ENCODE results near the gene DUSP7. TPM values are rescaled to one million over a fixed set of nuclear protein-coding genes. Genes with fewer than 3 reads are reported as not detected.

Gene DUSP7
- total RNA-seq, 1 experiment from 2014 or later, result 16.6 TPM

GRCh38 chr3:52092891-52093290 is 36.5 kb upstream of the DUSP7 start:
- Histone ChIP-seq H3K36me3 (ENCODE audit: control insufficient read depth in 1 of 2, insufficient read depth in 2 of 2, low read length in 2 of 2) (peaks cover 0 to 7% of the 10 kb centered on the region in 2 experiments; a peak in 2 of 4 replicates), H3K9ac (ENCODE audit: low read length) (no peak overlapping the region), H4K20me1 (ENCODE audit: insufficient read depth) (no peaks in the 10 kb centered on the region), H3K9me3 (ENCODE audit: control insufficient read depth in 1 of 2, insufficient read depth in 1 of 2, low read depth in 1 of 2, low read length in 2 of 2) (no peaks in the 10 kb centered on the region), H3K4me3 (replicated peaks in 1 of 2; ENCODE audit: low read depth in 1 of 2, low read length in 2 of 2) (no peak overlapping the region), H3K27ac (ENCODE audit: low read depth, low read length) (no peak overlapping the region), H3K79me2 (ENCODE audit: insufficient read depth, low read length) (no peaks in the 10 kb centered on the region), H2AFZ (ENCODE audit: low read depth, low read length, poor library complexity, severe bottlenecking) (no peak overlapping the region), H3K4me1 (ENCODE audit: control insufficient read depth in 1 of 2, insufficient read depth in 2 of 2, low read length in 2 of 2) (peaks cover 23 to 47% of the 10 kb centered on the region in 2 experiments), H3K9me2 (ENCODE audit: insufficient read depth) (no peaks in the 10 kb centered on the region), H3K4me2 (ENCODE audit: low read length) (no peak overlapping the region), H3K27me3 (ENCODE audit: insufficient read depth, low read length) (no peaks in the 10 kb centered on the region)
- ChIA-PET CTCF (no interaction called here), POLR2A (no interaction called here), RAD21 (ENCODE audit: low non-redundant PET in 1 of 2, low total read pairs in 2 of 2, uncharacterized antibody in 2 of 2, unreplicated experiment in 2 of 2) (no interaction called here)
- DNase-seq (ENCODE audit: low read depth, low spot score) (no peak), ATAC-seq (no peak)
- intact Hi-C loops (cut with micrococcal nuclease), result no loop called here
- no TSS peak for BruUV-seq (replicated peaks)
- TF ChIP-seq CBX3 (IDR thresholded peaks at IDR 0.05; ENCODE audit: low read depth) (no peak), ATF3 (IDR thresholded peaks at IDR 0.05) (no peak), EGR1 (IDR thresholded peaks at IDR 0.05; ENCODE audit: low read depth) (no peak), POLR2A (IDR thresholded peaks at IDR 0.05; ENCODE audit: borderline replicate concordance, extremely low read depth, insufficient read depth, insufficient read length) (no peak), ZBTB33 (IDR thresholded peaks at IDR 0.05; ENCODE audit: extremely low read depth, insufficient replicate concordance, low read length) (no peak), SIN3A (IDR thresholded peaks at IDR 0.05; ENCODE audit: low read depth) (no peak), SRF (IDR thresholded peaks at IDR 0.05; ENCODE audit: low read depth) (no peak), TCF7L2 (IDR thresholded peaks at IDR 0.05; ENCODE audit: borderline replicate concordance, extremely low read depth, insufficient read depth, insufficient read length) (no peak), YY1 (IDR thresholded peaks at IDR 0.05; ENCODE audit: extremely low read depth, insufficient replicate concordance, low read depth, low read length) (no peak), REST (IDR thresholded peaks at IDR 0.05; ENCODE audit: low read depth) (no peak), EZH2phosphoT487 (IDR thresholded peaks at IDR 0.05; ENCODE audit: borderline replicate concordance) (no peak), ZFX (IDR thresholded peaks at IDR 0.05) (no peak), JUND (IDR thresholded peaks at IDR 0.05) (no peak), CTCF (IDR thresholded peaks at IDR 0.05 in 2 of 3, conservative IDR thresholded peaks at IDR 0.05 in 1 of 3; ENCODE audit: borderline replicate concordance in 1 of 3, insufficient read depth in 1 of 3, low read depth in 2 of 3, low read length in 2 of 3) (no peak), FOSL1 (IDR thresholded peaks at IDR 0.05; ENCODE audit: low read depth) (no peak), ZNF274 (IDR thresholded peaks at IDR 0.05; ENCODE audit: low read depth, low read length) (no peak), EZH2 (IDR thresholded peaks at IDR 0.05) (no peak), CEBPB (IDR thresholded peaks at IDR 0.05; ENCODE audit: low read depth) (no peak)

All from HCT116 (cell line).